ENCODE data around the gene ZNF367.

DNA sequence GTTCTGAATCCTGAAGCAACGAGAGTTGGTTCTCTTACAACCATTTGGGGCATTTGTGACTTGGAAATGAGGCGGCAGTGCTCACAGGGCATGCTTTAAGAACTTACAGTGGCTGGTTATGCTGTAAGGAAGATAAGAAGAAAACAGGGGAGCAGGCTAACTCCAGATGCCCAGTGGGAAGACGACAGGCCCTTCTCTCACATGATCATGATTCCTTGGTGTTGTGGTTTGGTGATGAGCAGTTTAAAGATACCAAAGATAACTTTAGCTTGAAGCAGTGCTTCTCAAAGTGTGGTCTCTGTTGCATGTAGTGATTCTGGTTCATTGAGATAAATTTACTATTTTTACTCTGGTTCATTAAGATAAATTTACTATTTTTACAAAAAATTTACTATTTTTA is 29.2 kb upstream of the ZNF367 start:
- TF ChIP-seq, protein P1, sequence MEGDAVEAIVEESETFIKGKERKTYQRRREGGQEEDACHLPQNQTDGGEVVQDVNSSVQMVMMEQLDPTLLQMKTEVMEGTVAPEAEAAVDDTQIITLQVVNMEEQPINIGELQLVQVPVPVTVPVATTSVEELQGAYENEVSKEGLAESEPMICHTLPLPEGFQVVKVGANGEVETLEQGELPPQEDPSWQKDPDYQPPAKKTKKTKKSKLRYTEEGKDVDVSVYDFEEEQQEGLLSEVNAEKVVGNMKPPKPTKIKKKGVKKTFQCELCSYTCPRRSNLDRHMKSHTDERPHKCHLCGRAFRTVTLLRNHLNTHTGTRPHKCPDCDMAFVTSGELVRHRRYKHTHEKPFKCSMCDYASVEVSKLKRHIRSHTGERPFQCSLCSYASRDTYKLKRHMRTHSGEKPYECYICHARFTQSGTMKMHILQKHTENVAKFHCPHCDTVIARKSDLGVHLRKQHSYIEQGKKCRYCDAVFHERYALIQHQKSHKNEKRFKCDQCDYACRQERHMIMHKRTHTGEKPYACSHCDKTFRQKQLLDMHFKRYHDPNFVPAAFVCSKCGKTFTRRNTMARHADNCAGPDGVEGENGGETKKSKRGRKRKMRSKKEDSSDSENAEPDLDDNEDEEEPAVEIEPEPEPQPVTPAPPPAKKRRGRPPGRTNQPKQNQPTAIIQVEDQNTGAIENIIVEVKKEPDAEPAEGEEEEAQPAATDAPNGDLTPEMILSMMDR (IDR thresholded peaks at IDR 0.05) = no peak
- TF ChIP-seq EZH2 (IDR thresholded peaks at IDR 0.05) = no peak
